ENCODE results near the gene SH2D3C.

DNA sequence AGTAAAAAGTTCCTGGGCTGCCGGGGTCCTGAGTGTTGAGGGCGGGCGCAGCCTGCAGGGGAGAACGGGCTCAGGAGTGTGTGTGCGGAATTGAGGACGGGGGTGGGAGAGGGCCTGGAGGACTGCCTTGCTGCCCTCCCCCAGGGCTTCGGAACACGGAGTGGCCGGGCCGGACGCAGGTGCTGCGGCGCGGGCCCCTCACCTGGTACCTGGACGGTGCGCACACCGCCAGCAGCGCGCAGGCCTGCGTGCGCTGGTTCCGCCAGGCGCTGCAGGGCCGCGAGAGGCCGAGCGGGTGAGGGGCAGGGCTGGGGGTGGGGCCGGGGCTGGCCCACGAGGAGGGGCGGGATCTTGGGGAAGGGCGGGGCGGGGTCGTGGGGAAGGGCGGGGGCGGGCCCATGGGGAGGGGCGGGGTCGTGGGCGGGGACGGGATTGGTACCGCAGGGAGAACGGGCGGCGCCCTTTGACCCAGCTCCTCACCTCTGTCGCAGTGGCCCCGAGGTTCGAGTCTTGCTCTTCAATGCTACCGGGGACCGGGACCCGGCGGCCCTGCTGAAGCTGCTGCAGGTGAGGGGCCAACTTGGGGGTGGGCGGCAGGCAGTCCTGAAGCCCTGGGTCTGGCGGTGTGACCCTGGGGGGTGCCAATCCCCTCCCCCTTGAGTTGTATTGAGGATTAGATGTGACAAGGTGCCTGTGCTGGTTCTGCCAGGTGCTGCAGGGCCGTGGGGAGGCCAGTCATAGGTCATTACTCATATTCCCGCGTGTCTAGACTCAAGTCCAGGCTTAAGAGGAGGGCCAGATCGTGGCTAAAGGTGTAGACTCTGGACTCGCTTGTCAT, 31.3 kb upstream of the SH2D3C start:
- TF ChIP-seq POLR2A (IDR thresholded peaks at IDR 0.05), result no peak
- TF ChIP-seq, protein P1, sequence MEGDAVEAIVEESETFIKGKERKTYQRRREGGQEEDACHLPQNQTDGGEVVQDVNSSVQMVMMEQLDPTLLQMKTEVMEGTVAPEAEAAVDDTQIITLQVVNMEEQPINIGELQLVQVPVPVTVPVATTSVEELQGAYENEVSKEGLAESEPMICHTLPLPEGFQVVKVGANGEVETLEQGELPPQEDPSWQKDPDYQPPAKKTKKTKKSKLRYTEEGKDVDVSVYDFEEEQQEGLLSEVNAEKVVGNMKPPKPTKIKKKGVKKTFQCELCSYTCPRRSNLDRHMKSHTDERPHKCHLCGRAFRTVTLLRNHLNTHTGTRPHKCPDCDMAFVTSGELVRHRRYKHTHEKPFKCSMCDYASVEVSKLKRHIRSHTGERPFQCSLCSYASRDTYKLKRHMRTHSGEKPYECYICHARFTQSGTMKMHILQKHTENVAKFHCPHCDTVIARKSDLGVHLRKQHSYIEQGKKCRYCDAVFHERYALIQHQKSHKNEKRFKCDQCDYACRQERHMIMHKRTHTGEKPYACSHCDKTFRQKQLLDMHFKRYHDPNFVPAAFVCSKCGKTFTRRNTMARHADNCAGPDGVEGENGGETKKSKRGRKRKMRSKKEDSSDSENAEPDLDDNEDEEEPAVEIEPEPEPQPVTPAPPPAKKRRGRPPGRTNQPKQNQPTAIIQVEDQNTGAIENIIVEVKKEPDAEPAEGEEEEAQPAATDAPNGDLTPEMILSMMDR (IDR thresholded peaks at IDR 0.05), result no peak
